ENCODE data around the gene SAP30. TPM values are rescaled to one million over a fixed set of nuclear protein-coding genes. Genes with fewer than 3 reads are reported as not detected.

Gene SAP30
- total RNA-seq, 4 donors from 2014 or later, result 25.8 to 61.9 (median 32.7) TPM

DNA sequence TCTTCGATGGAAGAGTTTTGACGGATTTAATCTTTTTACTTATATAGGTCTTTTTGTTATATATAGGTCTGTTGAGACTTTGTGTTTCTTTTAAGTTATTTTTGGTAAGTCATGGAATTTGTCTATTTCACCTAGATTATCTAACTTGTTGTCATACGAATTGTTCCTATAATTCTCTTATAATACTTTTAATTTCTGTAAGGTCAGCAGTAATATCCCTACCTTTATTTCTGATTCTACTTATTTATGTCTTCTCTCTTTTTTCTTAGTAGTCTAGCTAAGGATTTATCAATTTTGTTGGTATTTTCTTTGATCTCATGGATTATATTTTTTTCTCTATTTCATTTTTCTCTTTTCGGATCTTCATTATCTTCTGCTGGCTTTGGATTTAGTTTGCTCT lies 11.6 kb downstream of the SAP30 start:
- ATAC-seq (ENCODE audit: low FRiP score) (no peak), DNase-seq (ENCODE audit: low spot score) (no peak)
- TF ChIP-seq, protein P1, sequence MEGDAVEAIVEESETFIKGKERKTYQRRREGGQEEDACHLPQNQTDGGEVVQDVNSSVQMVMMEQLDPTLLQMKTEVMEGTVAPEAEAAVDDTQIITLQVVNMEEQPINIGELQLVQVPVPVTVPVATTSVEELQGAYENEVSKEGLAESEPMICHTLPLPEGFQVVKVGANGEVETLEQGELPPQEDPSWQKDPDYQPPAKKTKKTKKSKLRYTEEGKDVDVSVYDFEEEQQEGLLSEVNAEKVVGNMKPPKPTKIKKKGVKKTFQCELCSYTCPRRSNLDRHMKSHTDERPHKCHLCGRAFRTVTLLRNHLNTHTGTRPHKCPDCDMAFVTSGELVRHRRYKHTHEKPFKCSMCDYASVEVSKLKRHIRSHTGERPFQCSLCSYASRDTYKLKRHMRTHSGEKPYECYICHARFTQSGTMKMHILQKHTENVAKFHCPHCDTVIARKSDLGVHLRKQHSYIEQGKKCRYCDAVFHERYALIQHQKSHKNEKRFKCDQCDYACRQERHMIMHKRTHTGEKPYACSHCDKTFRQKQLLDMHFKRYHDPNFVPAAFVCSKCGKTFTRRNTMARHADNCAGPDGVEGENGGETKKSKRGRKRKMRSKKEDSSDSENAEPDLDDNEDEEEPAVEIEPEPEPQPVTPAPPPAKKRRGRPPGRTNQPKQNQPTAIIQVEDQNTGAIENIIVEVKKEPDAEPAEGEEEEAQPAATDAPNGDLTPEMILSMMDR (IDR thresholded peaks at IDR 0.05), result no peak

- TF ChIP-seq, protein P1 (IDR thresholded peaks at IDR 0.05), result no peak
- no peak for ATAC-seq (ENCODE audit: low FRiP score)
- DNase-seq (ENCODE audit: low spot score), result no peak
These were observed 16.0 kb downstream of the SAP30 start for GRCh38 chr4:173386751-173387150.

DNA sequence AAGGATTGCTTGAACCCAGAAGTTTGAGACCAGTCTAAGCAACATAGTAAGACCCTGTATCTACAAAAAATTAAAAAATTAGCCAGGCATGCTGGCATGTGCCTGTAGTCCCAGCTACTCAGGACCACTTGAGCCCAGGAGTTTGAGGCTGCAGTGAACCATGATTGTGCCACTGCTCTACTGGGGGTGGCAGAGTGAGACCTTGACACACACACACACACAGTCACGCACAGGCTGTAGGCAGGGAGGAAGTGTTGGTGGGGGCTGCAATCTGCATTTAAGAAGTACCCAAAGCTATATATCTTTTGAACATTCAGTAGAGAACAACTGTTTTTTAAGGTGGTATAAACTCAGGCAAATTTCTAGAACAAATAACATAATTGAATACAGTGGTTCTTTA lies 20.9 kb downstream of the SAP30 start:
- TF ChIP-seq, protein P1 (IDR thresholded peaks at IDR 0.05), result no peak
- ATAC-seq (ENCODE audit: low FRiP score) (no peak), DNase-seq (ENCODE audit: low spot score) (no peak)

DNA sequence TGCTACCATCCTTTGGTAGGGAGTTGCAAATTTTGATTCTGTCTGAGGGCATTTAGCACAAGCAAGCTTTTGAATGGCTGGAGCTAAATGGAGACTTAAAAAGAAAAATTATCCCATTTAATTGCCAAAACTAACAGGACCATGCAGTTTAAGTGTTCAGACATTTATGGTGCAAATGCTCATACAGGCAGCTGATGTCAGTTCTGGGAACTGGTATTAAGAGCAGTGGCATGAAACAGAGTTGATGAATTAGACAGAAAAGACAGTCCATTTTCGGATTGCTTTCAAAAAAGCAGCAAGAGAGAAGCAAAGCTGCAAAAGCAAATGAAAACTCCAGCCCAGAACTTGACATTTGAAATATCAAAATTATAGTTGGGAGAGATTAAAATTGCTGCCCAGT lies 26.9 kb downstream of the SAP30 start:
- TF ChIP-seq, protein P1 (IDR thresholded peaks at IDR 0.05), result no peak
- ATAC-seq (ENCODE audit: low FRiP score), result no peak
- no peak for DNase-seq (ENCODE audit: low spot score)

DNA sequence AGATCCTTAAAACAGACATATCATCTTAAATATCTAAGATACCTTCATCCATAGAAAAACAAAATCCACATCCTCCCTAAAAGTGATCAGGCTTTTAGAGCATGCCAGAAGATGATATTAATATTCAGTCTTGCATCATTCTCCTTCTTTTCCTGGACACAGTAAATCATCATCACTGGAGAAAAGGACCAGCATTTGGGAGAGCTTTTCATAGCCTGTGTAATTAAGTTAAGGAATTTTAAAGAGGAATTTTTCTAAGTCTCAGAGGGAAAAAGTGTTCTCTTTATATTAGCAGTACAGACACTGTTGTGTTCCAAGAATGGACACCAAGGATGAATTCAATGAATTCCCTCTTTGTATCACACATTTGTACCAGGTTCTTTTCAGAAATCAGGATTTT lies 27.5 kb downstream of the SAP30 start:
- DNase-seq (ENCODE audit: low spot score) (no peak), ATAC-seq (ENCODE audit: low FRiP score) (no peak)
- TF ChIP-seq, protein P1 (IDR thresholded peaks at IDR 0.05), result no peak

- TF ChIP-seq, protein P1 (IDR thresholded peaks at IDR 0.05), result no peak
- no peak for ATAC-seq (ENCODE audit: low FRiP score)
- no peak for DNase-seq (ENCODE audit: low spot score)
These were observed 28.1 kb downstream of the SAP30 start, which contains the start of gene SCRG1 for GRCh38 chr4:173398779-173399415. TSS of gene SCRG1 (minus strand) at chr4:173399116. CDS start at chr4:173391414, 7,702 bp downstream.

DNA sequence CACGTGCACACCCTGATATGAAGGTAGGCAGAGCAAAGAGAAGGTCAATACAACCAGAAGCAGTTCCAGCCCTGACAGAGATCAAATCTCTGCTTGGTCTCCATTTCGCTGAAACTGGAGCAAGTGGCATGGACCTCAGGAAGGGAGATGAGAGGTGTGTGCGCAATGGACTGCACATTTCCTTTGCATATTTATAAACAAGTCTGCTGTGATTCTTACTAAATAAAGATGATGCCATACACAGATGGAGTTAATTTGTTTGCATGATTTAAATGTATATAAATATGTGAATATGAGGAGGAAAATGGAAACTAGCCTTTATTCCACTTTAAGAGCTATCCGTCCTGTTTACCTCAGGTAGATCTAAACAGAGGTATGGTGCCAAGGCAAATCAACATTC lies 30.3 kb downstream of the SAP30 start:
- TF ChIP-seq, protein P1 (IDR thresholded peaks at IDR 0.05), result no peak
- DNase-seq (ENCODE audit: low spot score) (no peak), ATAC-seq (ENCODE audit: low FRiP score) (no peak)

Measured in omental fat pad (tissue), 4 donors.